Activated CD4-positive, CD25-positive, alpha-beta regulatory T cell treated with anti-CD3 and anti-CD28 coated beads, Interleukin-2, amount 50 U/mL, for 72 hours (primary cell): Measurements from ENCODE around the gene CRIM1.
"Not testable (repeated sequence)": the region's sequence is repeated elsewhere in the genome, so short reads cannot be mapped to it uniquely, and the experiment has no call there.

ENCODE experiments used
- DNase-seq: peaks from one replicate; pipeline ENCODE4 v3.0.0; 2021

The CRIM1 gene

DNA sequence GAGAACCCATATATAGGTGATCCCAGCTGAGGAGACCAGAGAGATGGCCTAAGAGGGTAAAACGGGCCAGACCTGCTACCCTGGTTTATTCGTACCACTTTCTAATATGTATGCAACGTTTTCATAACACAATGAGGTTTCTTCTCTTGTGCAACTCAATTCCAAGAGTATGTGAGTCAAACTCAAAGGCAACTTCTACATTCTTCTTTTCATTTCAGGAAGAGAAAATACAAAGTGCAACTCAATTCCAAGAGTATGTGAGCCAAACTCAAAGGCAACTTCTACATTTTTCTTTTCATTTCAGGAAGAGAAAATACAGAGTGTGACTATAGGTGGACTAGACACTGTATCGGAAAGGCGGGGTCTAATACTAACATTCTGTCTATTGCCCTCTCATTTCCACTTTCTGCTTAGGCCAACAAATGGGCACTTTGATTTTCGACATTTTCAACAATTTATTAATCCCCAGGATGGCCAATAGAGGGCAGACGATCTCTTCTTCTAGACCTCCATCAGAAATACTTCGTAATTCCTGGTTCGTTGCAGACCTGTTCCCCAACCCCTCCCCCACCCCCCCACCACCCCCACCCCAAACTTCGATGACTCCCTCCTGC is 3.7 kb upstream of the CRIM1 start:
- DNase-seq, result no peak

GRCh38 chr2:36352701-36353100 is 2.9 kb upstream of the CRIM1 start:
- no peak for DNase-seq

DNA sequence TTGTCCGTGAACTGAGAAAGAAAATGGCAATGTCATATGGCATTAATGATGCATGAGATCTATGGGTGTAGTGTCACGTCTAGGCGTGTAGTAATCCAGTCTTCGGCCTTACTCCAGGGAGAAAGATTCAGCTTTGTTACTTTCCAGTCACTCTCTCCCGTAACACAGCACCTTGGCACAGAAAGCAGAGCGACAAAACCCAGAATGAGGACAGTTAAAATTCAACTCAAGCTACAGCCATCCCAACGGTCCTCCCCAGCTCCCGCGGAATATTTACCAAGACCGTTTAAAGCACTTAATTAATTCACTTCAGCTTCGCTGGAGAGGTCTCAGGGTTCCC is 797 bp upstream of the CRIM1 start:
- DNase-seq, result no peak

GRCh38 chr2:36355890-36356297 is 316 bp downstream of the CRIM1 start:
- no peak for DNase-seq

GRCh38 chr2:36356298-36356989 is 866 bp downstream of the CRIM1 start:
- DNase-seq, result peak; percentile 39

- DNase-seq, result peak; percentile 34
Measured at GRCh38 chr2:36356990-36357846, 1.6 kb downstream of the CRIM1 start.

DNA sequence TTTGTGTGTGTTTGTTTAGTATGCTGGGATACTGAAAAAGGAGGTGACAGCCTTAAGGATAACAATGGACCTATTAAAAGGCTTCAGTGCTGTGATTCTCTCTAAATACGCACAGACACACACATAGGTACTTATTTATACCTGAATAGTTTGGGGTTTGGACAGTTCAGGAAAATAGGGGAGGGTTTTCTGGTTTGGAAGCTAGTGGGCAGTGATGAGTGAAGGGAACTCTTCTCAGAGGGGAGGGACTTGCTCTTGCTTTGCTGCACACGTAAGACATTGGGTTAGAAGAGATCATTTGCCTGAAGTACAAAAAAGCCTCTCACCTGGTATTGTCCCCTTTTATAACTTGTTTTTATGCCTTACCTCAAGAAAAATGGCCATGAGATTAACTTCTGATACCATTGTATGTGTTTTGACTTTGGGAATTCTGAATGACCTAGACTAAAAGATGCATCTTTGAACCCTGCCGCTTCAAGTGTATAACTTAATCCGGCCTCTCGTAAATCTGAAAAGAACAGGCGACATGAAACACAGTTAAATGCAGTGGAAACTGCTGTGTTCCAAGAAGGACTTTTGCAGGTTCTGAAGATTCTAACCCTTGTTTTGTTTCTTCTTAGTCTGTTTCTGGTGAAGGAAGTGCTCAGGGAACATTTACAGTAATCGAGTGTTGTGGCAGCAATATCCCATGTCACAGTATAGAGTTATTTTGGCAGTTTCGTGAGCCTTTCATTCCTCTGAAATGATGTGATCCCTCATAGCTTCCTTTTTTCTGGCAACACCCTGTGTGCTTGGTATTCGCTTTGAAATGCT is 2.5 kb downstream of the CRIM1 start:
- no peak for DNase-seq

DNA sequence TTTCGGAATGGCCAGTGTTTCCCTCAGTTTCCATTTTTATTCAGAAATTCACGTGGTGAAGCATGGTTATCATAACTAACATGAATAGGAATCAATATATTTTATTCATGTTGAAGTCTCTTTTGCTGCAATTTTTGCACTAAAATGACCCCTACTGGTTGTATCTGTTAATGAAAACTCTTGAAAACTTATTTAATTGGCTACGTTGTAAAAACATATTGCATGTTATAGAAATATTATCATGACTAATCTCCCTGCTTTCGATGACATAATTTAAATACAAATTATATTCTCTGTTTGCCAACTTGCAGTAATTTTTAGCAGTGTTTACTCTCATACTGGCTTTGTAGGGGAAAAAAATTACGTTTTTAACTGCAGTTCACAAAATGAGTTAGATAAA is 3.5 kb downstream of the CRIM1 start:
- no peak for DNase-seq

- DNase-seq, result no peak
Measured at GRCh38 chr2:36360063-36360462, 4.5 kb downstream of the CRIM1 start.

DNA sequence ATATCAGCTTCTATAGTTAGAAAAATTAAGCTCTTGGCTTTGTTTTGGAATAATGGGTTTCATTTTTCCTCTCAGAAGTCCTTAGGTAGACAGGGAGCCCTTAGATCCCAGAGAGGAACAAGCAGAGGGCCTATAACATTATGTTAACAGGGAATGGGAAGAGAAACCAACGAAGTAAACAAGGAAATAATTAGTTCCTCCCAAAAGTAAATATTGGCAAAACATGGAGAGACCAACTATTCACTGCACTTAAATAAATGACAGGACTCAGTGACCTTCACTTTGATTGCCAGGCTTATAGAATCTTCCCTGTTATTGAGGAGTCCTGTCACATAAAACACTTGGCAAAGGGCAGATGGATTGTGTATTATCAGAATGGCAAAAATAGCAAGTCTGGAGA is 5.3 kb downstream of the CRIM1 start:
- no peak for DNase-seq

DNA sequence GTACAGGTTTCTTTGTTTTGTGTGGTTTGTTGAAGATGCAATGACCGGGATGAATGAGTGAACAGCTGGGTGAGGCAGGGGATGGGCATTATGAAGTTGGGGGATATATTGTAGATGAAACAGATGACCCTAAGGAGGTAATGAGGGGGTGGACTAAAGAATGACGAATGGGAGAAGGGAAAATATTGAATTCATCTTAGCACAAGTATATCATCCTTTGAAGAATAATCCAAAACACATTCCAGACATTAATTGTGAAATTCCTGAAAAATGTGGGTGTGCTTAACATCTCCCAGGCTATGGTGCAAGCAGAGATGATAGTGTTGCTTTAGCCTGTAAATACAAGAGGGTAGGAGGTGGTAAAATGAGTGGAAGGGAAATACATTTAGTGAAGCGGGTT is 5.8 kb downstream of the CRIM1 start:
- DNase-seq, result no peak

- no peak for DNase-seq
Measured at GRCh38 chr2:36362291-36362690, 6.7 kb downstream of the CRIM1 start.

DNA sequence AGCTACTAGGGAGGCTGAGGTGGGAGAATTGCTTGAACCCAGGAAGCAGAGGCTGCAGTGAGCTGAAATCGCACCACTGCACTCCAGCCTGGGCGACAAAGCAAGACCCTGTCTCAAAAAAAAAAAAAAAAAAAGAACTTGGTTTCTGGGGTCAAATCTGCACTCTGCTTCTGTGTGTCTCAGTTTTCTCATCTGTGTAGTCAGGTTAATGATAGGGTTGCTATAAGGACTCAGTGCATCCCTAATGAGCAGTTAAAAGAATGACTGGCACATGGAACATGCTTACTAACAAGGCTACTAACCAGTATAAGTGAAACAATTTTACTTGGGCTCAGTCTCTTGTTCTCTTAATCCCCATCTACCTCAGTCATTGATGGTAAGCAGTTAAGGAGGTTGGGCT is 7.5 kb downstream of the CRIM1 start:
- DNase-seq, result not testable (repeated sequence)

DNA sequence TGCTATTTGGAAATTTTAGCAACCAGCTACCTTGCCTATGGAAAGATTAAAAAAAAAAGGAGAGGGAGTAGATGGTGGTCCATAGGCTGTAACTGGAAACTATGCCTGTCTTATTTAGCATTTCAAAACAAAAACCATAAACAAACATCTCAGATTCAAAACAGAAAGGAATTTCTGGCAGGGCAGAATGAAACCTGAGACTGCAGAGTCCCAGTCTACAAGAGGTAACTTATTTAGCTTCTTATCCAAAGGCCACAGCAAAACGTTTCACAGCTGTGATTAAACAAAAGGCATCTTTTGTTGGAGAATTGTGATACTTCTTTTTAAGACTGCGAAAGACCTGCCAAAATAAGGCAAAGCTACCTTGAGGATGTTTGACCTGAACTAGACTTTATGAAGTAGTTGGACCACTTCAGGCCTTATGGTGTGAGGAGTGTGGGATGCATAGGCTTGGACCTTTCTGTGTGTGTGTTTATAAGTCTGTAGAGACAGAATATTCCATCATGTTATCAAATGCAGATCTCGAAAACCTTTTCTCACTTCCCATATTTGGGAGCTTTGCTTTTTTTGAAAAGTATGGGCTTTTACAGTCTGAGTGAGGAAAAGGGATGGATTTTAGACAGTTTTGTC is 11.0 kb downstream of the CRIM1 start:
- no peak for DNase-seq

GRCh38 chr2:36367486-36367885 is 11.9 kb downstream of the CRIM1 start:
- no peak for DNase-seq

DNA sequence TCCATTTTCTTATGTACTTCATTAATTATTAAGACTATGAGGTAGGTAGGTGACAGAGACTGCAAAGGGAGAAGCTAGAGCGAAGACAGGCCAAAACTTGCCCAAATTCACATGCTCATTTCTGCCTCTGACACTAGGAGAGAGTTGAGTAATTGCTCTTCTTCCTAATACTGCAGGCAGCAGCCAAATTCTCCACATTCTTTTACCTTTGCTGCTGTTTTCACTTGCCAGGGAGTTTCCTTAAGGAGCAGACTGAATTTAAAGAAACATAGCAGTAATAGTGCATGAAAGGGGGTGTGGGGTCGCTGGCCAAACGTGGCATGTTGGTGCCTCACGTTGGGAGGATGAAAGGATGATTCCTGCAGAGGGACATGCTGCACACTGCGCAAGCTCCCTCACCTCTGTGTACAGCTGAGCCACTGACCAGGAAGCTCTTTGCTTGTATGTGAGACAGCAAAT is 12.3 kb downstream of the CRIM1 start:
- no peak for DNase-seq

DNA sequence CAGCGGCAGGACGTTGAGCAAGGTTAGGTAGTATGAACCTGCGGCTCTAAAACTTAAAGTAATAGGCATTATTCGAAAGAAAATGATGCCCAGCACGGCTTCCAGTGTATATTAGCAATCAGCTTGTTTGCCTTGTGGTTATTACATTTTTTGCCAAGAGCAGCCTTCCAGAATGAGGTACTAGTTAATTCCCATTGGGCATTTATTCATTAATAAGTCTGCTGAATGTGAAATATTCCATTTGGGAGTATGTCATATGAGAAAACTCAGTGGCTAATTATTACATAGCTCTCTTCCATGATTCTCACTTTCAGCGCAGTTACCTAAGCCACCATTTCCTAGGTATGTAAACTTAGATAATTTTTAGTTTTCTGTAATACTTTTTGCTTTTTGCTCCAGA is 12.9 kb downstream of the CRIM1 start:
- no peak for DNase-seq

DNA sequence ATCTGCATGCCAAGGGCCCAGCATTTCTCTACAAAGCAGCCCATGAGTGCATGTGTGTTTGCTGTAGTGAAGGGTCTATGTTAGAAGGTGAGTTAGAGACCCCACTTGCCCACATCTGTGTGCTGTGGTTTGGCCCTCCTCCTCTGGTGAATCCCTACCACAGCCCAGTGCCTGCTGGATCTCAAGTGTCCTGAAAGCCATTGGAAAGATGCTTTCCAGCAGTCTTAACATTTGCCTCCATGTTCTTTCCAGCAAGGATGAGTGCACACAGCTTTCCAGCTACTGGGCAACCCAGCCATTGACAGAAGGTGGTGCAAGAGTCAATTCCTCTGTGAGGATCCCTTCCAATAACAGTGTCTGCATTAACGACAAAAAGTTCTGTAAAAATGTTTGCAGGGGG is 13.6 kb downstream of the CRIM1 start:
- no peak for DNase-seq

GRCh38 chr2:36369716-36370115 is 14.1 kb downstream of the CRIM1 start:
- DNase-seq, result no peak

- no peak for DNase-seq
Measured at GRCh38 chr2:36370281-36370680, 14.7 kb downstream of the CRIM1 start.

GRCh38 chr2:36371070-36371874 is 15.7 kb downstream of the CRIM1 start:
- DNase-seq, result no peak

DNA sequence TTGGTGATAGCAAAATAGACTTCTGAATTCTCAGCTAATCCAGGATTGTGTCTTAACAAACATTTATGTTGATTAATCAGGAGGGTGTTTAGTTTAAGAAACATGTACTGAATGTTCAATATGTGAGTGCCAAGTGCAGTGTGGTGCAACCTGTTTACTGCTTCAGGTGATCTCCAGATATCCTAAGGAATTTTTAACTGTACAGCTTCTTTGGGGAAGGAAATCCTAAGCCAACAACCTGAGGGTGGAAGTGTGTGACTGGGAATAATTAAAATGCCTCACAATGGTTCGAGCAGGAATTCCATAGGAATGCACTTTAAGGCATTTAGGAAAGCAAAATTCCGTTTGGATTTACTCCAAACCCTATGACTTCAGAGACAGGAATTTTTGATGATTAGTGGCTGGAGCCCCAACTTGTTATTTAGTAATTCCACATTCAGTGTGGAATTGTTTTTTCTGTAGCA is 16.4 kb downstream of the CRIM1 start:
- no peak for DNase-seq
